IMR-90 (cell line): ENCODE results near the gene MAGI3. TPM values are rescaled to one million over a fixed set of nuclear protein-coding genes. Genes with fewer than 3 reads are reported as not detected.
A peak's percentile ranks its signal among the peaks of the same experiment; 100 is the strongest.

Experiments used
- ATAC-seq: fragments of 200-7000 bp; cut with Tn5 transposase; 2 replicates; pipeline ENCODE4 v1.9.1; 2020; ENCODE audit warnings: low read depth, mild to moderate bottlenecking, moderate library complexity
- BruUV-seq: library from RNA; stranded (reverse); fragments of 400-500 nt; replicated peaks from 2 replicates; lab custom pipeline; 2021; lab: Mats Ljungman, UMichigan
- CTCF ChIA-PET: fragments of 300-600 bp; formaldehyde crosslinking; extraction: SDS; loops from one replicate; lab custom pipeline; 2021; ENCODE audit warnings: antibody characterized with exemption; lab: Yijun Ruan, JAX
- POLR2A ChIA-PET: fragments of 300-600 bp; sonication (Branson Sonifier 250); formaldehyde crosslinking; loops from one replicate; lab custom pipeline; 2022; ENCODE audit warnings: antibody characterized with exemption; ENCODE audit not compliant: unreplicated experiment; lab: Charles Lee
- DNase-seq: peaks from one replicate; pipeline ENCODE4 v3.0.0; 2013
- H2AFZ ChIP-seq: replicated peaks from 2 replicates; pipeline ENCODE3; 2013; ENCODE audit warnings: low read length, mild to moderate bottlenecking; ENCODE audit not compliant: poor library complexity
- H2AK5ac ChIP-seq: 2 replicates; pipeline ENCODE4 v1.6.1; 2013; ENCODE audit warnings: low read depth, low read length, inconsistent platforms
- H2AK9ac ChIP-seq: replicated peaks from 2 replicates; pipeline ENCODE3; 2013; ENCODE audit warnings: mild to moderate bottlenecking, low read depth, low read length, moderate library complexity; ENCODE audit not compliant: poor library complexity
- H2BK120ac ChIP-seq: 2 replicates; pipeline ENCODE4 v1.6.1; 2013; ENCODE audit warnings: low read depth, low read length, inconsistent platforms
- H2BK15ac ChIP-seq: 3 replicates; pipeline ENCODE4 v1.6.1; 2013; ENCODE audit warnings: low read depth, low read length, inconsistent platforms
- H2BK20ac ChIP-seq: 2 replicates; pipeline ENCODE4 v1.6.1; 2013; ENCODE audit warnings: low read depth, mild to moderate bottlenecking, inconsistent platforms, low read length, moderate library complexity
- H2BK5ac ChIP-seq: 2 replicates; pipeline ENCODE4 v1.6.1; 2013; ENCODE audit warnings: mild to moderate bottlenecking, low read depth, low read length, inconsistent platforms; ENCODE audit not compliant: poor library complexity, severe bottlenecking
- H3K14ac ChIP-seq: replicated peaks from 2 replicates; pipeline ENCODE4 v1.6.1; 2013; ENCODE audit warnings: low read depth, low read length, inconsistent platforms
- H3K18ac ChIP-seq: 2 replicates; pipeline ENCODE4 v1.6.1; 2013; ENCODE audit warnings: low read depth, low read length, control low read depth
- H3K23ac ChIP-seq: 2 replicates; pipeline ENCODE4 v1.6.1; 2013; ENCODE audit warnings: low read depth, low read length, inconsistent platforms
- H3K27ac ChIP-seq: 2 replicates; pipeline ENCODE4 v1.5.1; 2013; ENCODE audit warnings: mild to moderate bottlenecking, control low read depth, low read length; ENCODE audit not compliant: insufficient read depth
- H3K27me3 ChIP-seq: 2 replicates; pipeline ENCODE4 v1.6.1; 2013; ENCODE audit warnings: low read length; ENCODE audit not compliant: control insufficient read depth, insufficient read depth
- H3K36me3 ChIP-seq: 2 replicates; pipeline ENCODE4 v1.6.1; 2013; ENCODE audit warnings: low read length, mixed read lengths; ENCODE audit not compliant: control insufficient read depth, insufficient read depth
- H3K4ac ChIP-seq: 2 replicates; pipeline ENCODE4 v1.6.1; 2013; ENCODE audit warnings: low read depth, low read length, inconsistent platforms
- H3K4me1 ChIP-seq: 2 replicates; pipeline ENCODE4 v1.6.1; 2013; ENCODE audit warnings: low read length, mixed read lengths; ENCODE audit not compliant: control insufficient read depth, insufficient read depth
- H3K4me2 ChIP-seq: 2 replicates; pipeline ENCODE4 v1.6.1; 2013; ENCODE audit warnings: low read depth, mild to moderate bottlenecking, control low read depth, low read length, moderate library complexity
- H3K4me3 ChIP-seq: 2 replicates; pipeline ENCODE4 v1.5.1; 2013; ENCODE audit warnings: low read depth, mild to moderate bottlenecking, control low read depth, low read length, moderate library complexity; ENCODE audit not compliant: insufficient read depth
- H3K56ac ChIP-seq: 2 replicates; pipeline ENCODE4 v1.6.1; 2013; ENCODE audit warnings: low read length, inconsistent platforms; ENCODE audit not compliant: insufficient read depth; ENCODE audit errors: extremely low read depth
- H3K79me1 ChIP-seq, 2 experiments: 2 replicates each; pipeline ENCODE4 v1.6.1; 2013; ENCODE audit warnings: low read length in 2 of 2, inconsistent platforms in 1 of 2, low read depth in 1 of 2
- H3K9ac ChIP-seq: 2 replicates; pipeline ENCODE4 v1.6.1; 2013; ENCODE audit warnings: low read depth, low read length, control low read depth
- H3K9me1 ChIP-seq: 2 replicates; pipeline ENCODE4 v1.6.1; 2013; ENCODE audit warnings: low read length, inconsistent platforms; ENCODE audit not compliant: insufficient read depth
- H3K9me3 ChIP-seq: 2 replicates; pipeline ENCODE4 v1.6.1; 2013; ENCODE audit warnings: low read length; ENCODE audit not compliant: control insufficient read depth, insufficient read depth
- H4K20me1 ChIP-seq: 2 replicates; pipeline ENCODE4 v1.6.1; 2013; ENCODE audit warnings: low read length, inconsistent platforms; ENCODE audit not compliant: insufficient read depth
- H4K5ac ChIP-seq: 2 replicates; pipeline ENCODE4 v1.6.1; 2013; ENCODE audit warnings: mild to moderate bottlenecking, low read depth, low read length, control low read depth
- H4K8ac ChIP-seq, 2 experiments: 2 replicates each; pipeline ENCODE4 v1.6.1; 2013; ENCODE audit warnings: low read depth in 2 of 2, low read length in 2 of 2, control low read depth in 1 of 2, inconsistent platforms in 1 of 2
- H4K91ac ChIP-seq: 2 replicates; pipeline ENCODE4 v1.6.1; 2013; ENCODE audit warnings: low read depth, low read length, inconsistent platforms; ENCODE audit not compliant: insufficient read depth
- BHLHE40 ChIP-seq: fragments of 150-350 bp; IDR thresholded peaks from 2 replicates; pipeline ENCODE4 v1.6.1; 2016; ENCODE audit warnings: mild to moderate bottlenecking, low read depth, low read length
- FOS ChIP-seq: fragments of 150-350 bp; IDR thresholded peaks from 2 replicates; pipeline ENCODE4 v1.6.1; 2016; ENCODE audit warnings: low read depth, low read length
- NFE2L2 ChIP-seq: fragments of 150-350 bp; IDR thresholded peaks from 2 replicates; pipeline ENCODE4 v1.6.1; 2016; ENCODE audit warnings: low read depth, mild to moderate bottlenecking, low read length
- RCOR1 ChIP-seq: IDR thresholded peaks from 2 replicates; pipeline ENCODE4 v1.6.1; 2012; ENCODE audit warnings: mild to moderate bottlenecking, low read length, improper control_type of control experiment; ENCODE audit not compliant: insufficient replicate concordance
- RFX5 ChIP-seq: IDR thresholded peaks from 2 replicates; pipeline ENCODE4 v1.8.0; 2012; ENCODE audit warnings: low read depth, mild to moderate bottlenecking, low read length, moderate library complexity
- SMC3 ChIP-seq: fragments of 150-350 bp; IDR thresholded peaks from 2 replicates; pipeline ENCODE4 v1.6.1; 2016; ENCODE audit warnings: low read depth, mild to moderate bottlenecking, antibody characterized with exemption, low read length, moderate library complexity
- WGBS, 2 experiments: methylation state at CpG; one replicate each; pipeline versions ENCODE4 v1.1.5 to v1.1.7; 2013; ENCODE audit warnings: missing lambda C conversion rate in 2 of 2; ENCODE audit not compliant: insufficient read length in 1 of 2; ENCODE audit errors: extremely low coverage in 2 of 2; 5-methylcytosine and 5-hydroxymethylcytosine counted together
- dilution Hi-C: fragments of 300-500 bp; cut with HindIII; formaldehyde crosslinking; loops from one replicate; pipeline ENCODE4 v1.14.3; 2018; ENCODE audit warnings: low sequenced_read_pairs; ENCODE audit not compliant: unreplicated experiment
- in situ Hi-C: fragments of 300-500 bp; cut with MboI; formaldehyde crosslinking; loops from 3 replicates; pipeline ENCODE4 v1.14.3; 2019; ENCODE audit warnings: low sequenced_read_pairs, inconsistent platforms, mixed read lengths
- intact Hi-C: fragments of 100-400 bp; cut with micrococcal nuclease; formaldehyde crosslinking; loops from 2 replicates; pipeline ENCODE4 v1.10.0; 2022
- polyA plus RNA-seq, 3 experiments: library from polyadenylated mRNA; depleted of rRNA; stranded (reverse); fragments of >200 nt; gene quantifications; 2 replicates each; pipeline ENCODE4 v1.2.3, GENCODE V29; 2012; ENCODE audit warnings: low replicate concordance in 1 of 3
- total RNA-seq: library from RNA; depleted of rRNA; stranded (reverse); fragments of >200 nt; gene quantifications from 2 replicates; pipeline ENCODE4 v1.2.3, GENCODE V29; 2012

MAGI3 gene
- total and polyA plus RNA-seq, 2 of the 4 experiments (the other 2 are of a cell fraction), result 2.5 to 8.8 TPM

GRCh38 chr1:113403065-113403464 is 12.8 kb downstream of the MAGI3 start:
- Histone ChIP-seq H4K5ac (no peak overlapping the region), H3K79me1 (peaks cover 37% of the 10 kb centered on the region in 2 experiments), H3K27ac (no peak overlapping the region), H2BK5ac (no peak overlapping the region), H2AK9ac (peak overlapping the region; percentile 73), H4K8ac (no peak overlapping the region), H3K36me3 (no peaks in the 10 kb centered on the region), H3K4me2 (no peak overlapping the region), H3K18ac (no peak overlapping the region), H3K9me3 (no peaks in the 10 kb centered on the region), H2BK120ac (no peak overlapping the region), H2BK20ac (no peak overlapping the region), H2BK15ac (no peak overlapping the region), H3K56ac (no peak overlapping the region), H2AK5ac (no peak overlapping the region), H3K9ac (no peak overlapping the region), H4K20me1 (no peaks in the 10 kb centered on the region), H3K4me3 (no peak overlapping the region), H3K9me1 (peaks cover 7% of the 10 kb centered on the region; the same call in 1 of the 2 replicates), H3K23ac (no peak overlapping the region), H3K14ac (no peak overlapping the region; the same call in 1 of the 2 replicates), H2AFZ (no peak overlapping the region), H3K27me3 (no peaks in the 10 kb centered on the region), H3K4ac (no peak overlapping the region), H3K4me1 (peaks cover 3% of the 10 kb centered on the region), H4K91ac (no peak overlapping the region)
- in situ Hi-C loops (no loop called here), intact Hi-C loops (no loop called here), dilution Hi-C loops (no loop called here)
- TF ChIP-seq NFE2L2 (no peak), FOS (no peak), BHLHE40 (no peak), RFX5 (no peak), RCOR1 (no peak), SMC3 (no peak)
- ATAC-seq (no peak), DNase-seq (no peak)
- no CpG with 5 or more reads among the region's 1 CpG for WGBS, 2 experiments
- CTCF ChIA-PET, result no interaction called here
- POLR2A ChIA-PET, result no interaction called here
- BruUV-seq, result no TSS peak
